GM12865 (cell line): Measurements from ENCODE around the gene KCTD21.

Experiments
- DNase-seq: peaks from one replicate; pipeline ENCODE4 v3.0.0; 2010; ENCODE audit warnings: low read depth
- H3K4me3 ChIP-seq: 2 replicates; pipeline ENCODE4 v1.5.1; 2011; ENCODE audit warnings: mild to moderate bottlenecking, low read depth, low read length, control low read depth
- TF ChIP-seq, protein P1 (sequence below): IDR thresholded peaks from 2 replicates; pipeline ENCODE4 v1.5.1; 2011; ENCODE audit warnings: low read length, control low read depth, low read depth, inconsistent platforms; ENCODE audit not compliant: insufficient read depth; ENCODE audit errors: missing control alignments

Gene KCTD21

DNA sequence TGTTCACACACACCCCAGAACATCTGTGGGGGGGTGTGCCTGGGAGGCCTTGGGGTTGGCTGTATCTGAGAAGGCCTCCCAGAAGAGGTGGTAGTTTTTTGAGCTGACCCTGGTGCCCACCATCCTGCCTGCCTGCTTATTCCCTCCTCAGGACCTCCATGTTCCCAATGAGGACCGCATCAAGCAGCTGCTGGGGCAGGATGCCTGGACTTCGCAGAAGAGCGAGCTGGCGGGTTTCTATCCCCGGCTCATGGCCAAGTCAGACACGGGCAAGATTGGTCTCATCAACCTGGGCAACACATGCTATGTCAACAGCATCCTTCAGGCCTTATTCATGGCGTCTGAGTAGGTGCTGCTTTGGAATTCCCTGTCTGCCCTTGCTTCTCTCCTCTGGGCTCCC, 17.3 kb upstream of the KCTD21 start:
- DNase-seq, result no peak
- H3K4me3 ChIP-seq, result no peak overlapping the region
- TF ChIP-seq, protein P1, sequence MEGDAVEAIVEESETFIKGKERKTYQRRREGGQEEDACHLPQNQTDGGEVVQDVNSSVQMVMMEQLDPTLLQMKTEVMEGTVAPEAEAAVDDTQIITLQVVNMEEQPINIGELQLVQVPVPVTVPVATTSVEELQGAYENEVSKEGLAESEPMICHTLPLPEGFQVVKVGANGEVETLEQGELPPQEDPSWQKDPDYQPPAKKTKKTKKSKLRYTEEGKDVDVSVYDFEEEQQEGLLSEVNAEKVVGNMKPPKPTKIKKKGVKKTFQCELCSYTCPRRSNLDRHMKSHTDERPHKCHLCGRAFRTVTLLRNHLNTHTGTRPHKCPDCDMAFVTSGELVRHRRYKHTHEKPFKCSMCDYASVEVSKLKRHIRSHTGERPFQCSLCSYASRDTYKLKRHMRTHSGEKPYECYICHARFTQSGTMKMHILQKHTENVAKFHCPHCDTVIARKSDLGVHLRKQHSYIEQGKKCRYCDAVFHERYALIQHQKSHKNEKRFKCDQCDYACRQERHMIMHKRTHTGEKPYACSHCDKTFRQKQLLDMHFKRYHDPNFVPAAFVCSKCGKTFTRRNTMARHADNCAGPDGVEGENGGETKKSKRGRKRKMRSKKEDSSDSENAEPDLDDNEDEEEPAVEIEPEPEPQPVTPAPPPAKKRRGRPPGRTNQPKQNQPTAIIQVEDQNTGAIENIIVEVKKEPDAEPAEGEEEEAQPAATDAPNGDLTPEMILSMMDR, result no peak

DNA sequence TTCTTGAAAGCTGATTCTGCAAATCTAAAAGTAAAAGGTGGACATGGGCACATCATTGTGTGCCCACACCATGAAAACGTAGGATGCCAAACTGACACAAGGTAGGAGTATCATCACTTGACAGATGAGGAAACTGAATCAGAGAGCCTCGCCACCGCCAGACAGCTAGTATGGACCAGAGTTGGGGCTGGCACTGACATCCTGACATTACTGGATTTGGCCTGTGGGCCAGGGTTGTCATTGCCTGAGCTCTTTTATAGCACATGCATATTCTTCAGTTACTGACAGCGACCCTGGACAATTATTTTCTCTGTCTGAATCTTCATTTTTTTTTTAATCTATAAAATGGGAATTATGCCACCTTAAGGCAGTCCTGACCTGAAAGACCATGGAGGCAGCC, 16.8 kb upstream of the KCTD21 start:
- no peak for DNase-seq
- TF ChIP-seq, protein P1, result no peak
- no peak overlapping the region for H3K4me3 ChIP-seq

DNA sequence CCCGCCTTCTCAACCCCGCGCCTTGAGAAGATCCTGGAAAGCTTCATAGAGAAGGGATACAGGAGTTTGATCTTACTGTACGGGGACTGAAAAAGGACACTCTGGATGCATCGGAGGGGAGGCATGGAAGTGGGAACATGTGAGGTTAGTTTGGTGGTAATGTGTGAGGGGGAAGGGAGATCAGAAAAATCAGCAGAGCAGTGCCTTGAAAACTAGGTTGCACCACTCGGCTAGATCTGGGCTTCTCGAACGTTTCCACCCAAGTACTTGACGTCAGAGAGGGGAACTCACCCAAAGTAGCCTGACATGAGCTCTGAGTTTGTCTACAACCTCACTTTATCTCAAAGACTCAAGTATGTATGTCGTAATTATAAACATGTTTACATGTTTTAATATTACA, 14.8 kb upstream of the KCTD21 start:
- no peak for DNase-seq
- H3K4me3 ChIP-seq, result no peak overlapping the region
- TF ChIP-seq, protein P1, result no peak

DNA sequence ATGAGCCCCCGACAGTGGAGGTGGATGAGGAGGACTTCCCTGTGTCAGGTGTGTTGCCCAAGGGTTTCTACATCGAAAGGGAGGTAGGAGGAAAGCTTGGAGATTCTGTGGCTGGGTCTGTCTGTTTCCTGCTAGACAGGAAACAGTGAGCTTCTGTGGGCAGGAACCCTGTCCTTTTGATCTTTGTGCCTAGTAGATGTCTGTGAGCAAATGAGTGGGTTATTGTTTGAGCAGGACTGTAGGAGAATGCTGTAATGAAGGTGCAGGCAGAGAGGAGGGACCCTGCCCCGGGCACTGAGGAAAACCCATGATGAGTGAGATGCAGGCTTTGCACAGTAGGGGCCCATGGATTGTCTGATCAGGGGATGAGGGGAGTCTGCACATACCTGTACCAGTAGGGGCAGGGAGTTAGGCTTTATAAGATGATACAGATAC, 14.3 kb upstream of the KCTD21 start:
- TF ChIP-seq, protein P1, result no peak
- peak; percentile 22 for DNase-seq
- no peak overlapping the region for H3K4me3 ChIP-seq

DNA sequence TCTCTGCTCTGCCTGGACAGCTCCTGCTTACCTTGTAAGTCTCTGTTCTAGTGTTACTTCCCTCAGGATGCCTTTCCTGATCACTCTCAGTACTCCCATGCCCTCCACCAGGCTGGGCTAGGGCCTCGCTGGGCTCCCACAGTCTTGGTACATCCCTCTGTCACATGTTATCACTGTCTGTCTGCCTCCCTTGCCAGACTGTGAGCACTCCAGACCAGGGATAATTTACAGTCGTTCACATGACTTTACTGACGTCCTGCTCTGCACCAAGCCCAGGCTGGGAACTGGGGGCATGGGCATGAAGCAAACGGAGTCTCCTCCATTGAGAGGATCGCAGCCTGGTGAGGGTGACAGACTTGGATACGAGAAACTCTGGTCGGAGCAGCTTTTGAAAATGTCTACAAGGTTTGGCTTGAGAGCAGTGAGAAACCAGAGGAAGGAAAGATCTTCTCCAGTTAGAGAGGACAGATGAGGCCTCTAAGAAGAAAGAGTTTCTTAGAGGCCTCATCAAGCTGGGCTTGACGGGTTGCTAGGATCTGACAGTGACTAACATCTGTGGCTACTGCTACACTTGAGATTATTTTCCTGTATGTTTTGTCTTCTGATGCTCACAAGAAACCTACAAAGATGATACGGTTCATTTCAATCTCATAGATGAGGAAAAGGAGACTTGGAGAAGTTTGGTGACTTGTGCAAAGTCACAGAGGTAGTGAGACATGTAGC, 12.8 kb upstream of the KCTD21 start:
- no peak overlapping the region for H3K4me3 ChIP-seq
- no peak for DNase-seq
- TF ChIP-seq, protein P1, result no peak

DNA sequence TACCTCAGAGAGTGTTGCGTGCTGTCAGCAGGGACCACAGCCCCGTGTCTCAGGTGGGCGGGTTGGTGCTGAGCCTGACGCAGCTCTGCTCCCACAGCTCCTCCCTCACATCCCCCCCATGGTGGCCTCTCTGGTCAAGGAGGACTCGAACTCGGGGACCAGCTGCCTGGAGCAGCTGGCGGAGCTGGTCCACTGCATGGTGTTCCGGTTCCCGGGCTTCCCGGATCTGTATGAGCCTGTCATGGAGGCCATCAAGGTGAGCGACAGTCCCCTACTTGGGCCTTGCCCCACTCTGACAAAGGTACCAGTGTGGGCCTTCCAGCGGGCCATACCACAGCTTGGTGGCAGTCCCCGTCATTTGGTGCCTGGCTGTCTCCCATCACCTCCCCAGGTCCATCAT, 12.1 kb upstream of the KCTD21 start:
- no peak for DNase-seq
- H3K4me3 ChIP-seq, result no peak overlapping the region
- TF ChIP-seq, protein P1, result no peak

DNA sequence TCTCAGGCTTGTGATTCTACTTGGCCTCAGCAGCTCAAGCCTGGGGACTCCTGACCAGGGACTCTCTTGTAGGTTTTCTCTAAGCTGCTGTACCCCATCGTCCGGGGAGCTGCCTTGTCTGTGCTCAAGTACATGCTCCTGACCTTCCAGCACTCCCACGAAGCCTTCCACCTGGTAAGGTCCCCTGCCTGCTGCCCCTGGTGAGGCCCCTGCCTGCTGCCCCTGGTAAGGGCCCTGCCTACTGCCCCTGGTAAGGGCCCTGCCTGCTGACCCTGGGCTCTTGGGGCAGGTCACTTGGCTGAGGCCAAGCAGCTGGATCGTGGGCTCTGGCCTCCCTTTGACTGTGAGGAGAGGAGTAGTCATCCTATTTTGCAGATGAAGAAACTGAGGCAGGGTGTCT, 11.6 kb upstream of the KCTD21 start:
- H3K4me3 ChIP-seq, result no peak overlapping the region
- DNase-seq, result no peak
- TF ChIP-seq, protein P1, result no peak
